GM20000 (cell line): Measurements from ENCODE around the gene CLPX.

Experiments
- DNase-seq: peaks from one replicate; pipeline ENCODE4 v3.0.0; 2012; ENCODE audit warnings: low spot score
- TF ChIP-seq, protein P1 (sequence below): IDR thresholded peaks from 2 replicates; pipeline ENCODE4 v1.5.1; 2012; ENCODE audit warnings: mild to moderate bottlenecking, control low read depth; ENCODE audit errors: extremely low read depth, missing control alignments

Gene CLPX

DNA sequence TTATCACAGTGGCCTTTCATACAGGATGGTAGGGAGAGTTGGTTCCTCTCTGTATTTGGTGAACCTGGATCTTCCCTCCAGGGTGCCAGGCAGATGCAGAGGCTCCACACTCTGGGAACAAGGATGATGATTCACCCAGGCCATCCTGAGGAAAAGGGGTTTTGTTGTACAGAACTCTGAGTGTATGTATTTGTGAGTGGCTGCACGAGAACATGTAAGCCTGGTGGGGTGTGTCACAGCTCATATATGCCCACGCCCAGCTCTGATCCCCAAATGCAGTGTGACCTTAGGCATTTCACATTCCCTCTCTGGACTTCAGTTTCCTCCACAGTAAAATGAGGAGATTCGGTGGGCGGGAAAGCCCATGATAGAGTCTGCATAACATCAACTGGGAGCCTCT lies 37.7 kb upstream of the CLPX start:
- TF ChIP-seq, protein P1, sequence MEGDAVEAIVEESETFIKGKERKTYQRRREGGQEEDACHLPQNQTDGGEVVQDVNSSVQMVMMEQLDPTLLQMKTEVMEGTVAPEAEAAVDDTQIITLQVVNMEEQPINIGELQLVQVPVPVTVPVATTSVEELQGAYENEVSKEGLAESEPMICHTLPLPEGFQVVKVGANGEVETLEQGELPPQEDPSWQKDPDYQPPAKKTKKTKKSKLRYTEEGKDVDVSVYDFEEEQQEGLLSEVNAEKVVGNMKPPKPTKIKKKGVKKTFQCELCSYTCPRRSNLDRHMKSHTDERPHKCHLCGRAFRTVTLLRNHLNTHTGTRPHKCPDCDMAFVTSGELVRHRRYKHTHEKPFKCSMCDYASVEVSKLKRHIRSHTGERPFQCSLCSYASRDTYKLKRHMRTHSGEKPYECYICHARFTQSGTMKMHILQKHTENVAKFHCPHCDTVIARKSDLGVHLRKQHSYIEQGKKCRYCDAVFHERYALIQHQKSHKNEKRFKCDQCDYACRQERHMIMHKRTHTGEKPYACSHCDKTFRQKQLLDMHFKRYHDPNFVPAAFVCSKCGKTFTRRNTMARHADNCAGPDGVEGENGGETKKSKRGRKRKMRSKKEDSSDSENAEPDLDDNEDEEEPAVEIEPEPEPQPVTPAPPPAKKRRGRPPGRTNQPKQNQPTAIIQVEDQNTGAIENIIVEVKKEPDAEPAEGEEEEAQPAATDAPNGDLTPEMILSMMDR, result no peak
- DNase-seq, result no peak

DNA sequence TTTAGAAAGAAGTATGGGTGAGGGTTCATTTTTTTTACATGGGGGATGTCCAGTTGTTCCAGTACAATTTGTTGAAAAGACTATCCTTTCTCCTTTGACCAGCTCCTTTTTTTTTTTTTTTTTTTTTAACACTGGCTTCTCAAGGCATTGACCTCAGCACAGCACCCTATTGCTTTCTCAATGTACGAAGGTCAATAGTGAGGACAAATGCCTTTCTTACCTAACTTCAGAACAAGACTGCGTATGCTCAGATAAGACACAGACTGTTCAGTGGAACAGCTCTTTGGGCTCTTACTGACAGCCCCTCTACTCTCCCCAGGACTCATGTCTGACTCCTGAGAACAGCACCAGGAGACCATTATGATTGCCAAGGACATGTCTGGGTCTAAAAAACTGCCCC lies 36.6 kb upstream of the CLPX start:
- TF ChIP-seq, protein P1, result no peak
- DNase-seq, result no peak

DNA sequence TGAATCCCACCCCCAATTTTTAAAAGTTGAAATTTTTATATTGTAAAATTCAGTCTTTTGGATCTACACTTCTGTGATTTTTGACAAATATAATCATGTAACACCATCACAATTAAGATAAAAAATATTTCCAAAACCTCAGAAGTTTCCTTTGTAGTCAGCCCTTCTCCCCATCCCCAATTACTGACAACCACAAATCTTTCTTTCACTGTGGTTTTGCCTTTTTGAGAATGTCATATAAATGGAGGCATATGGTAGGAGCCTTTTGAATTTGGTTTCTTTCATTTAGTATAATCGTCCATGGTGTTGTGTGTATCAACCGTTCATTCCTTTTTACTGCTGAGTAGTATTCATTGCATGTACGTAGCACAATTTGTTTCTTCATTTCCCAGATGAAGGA lies 34.0 kb upstream of the CLPX start:
- TF ChIP-seq, protein P1, result no peak
- DNase-seq, result no peak

DNA sequence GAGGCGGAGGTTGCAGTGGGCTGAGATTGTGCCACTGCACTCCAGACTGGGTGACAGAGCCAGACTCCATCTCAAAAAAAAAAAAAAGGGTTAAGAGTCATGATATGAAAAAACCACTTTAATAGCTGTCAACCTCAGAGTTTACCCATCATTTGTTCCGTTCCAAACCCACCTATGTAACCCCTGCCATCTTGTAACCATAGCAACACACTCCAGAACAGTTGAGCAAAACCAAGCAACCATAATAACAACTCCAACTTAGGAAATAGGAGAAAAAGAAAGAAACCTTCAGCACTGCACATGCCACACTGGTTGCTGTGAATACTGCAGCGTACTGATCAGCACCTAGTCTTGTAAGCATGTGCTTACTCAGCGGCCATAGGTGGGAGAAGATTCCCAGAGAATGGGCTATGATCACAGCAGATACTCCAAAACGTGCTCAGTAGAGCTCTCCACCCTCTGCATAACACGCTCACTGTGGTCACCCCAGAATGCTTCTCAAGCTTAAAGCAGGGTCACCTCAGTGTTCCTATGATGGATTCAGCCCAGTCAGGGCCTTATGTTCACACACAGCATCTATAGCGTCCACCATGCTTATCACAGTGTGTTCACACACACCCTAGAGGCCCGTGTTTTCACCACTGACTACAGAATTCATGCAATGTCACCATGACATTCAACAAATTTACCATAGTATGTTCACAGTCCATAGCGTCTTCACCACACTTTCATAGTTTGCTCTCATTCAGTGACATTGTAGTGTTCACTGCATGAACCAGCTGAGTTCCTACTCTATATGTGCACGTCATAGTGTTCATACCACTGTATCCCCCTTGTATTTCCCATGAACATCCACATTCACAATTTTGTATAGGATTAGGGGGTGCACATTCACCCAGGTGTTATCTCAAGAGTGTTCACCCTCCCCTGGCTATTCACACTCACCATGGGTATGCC lies 32.7 kb upstream of the CLPX start:
- TF ChIP-seq, protein P1, result no peak
- no peak for DNase-seq

DNA sequence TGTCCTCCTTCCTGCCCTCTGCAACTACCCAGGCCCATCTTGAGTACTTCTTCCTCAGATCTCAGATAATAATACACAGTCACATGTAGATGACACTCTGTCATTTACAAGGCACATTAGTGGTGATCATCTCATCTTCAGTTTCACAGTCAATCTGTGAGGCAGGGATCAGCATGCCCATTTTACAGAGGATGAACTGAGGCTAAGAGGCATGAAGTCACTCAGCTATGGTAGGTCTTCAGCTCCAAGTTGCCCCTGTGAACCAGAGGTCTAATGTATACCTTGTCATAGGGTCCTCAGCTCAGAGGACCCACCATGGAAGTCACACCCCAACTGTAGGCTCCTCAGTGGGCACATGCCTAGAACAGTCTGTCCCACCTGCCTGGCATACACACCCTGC lies 30.4 kb upstream of the CLPX start:
- DNase-seq, result no peak
- TF ChIP-seq, protein P1, result no peak

DNA sequence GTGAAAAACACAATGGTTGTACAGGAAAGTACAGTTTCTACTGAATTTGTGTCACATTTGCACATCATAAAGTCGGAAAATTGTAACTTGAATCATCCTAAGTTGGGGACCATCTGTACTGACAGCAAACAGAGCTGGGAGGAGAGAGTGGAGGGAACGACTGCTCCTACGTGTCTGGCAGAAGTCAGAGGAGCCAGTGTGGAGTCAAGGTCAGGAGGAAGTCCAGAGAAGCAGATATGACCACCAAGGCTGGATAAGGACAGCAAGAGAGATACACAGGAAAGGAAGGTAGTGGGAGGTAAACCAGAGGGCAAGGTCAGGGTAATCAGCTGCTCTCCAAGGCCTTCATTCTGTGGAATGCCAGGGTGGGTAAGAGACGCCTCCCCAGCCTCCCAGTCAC lies 28.9 kb upstream of the CLPX start:
- TF ChIP-seq, protein P1, result no peak
- DNase-seq, result no peak

DNA sequence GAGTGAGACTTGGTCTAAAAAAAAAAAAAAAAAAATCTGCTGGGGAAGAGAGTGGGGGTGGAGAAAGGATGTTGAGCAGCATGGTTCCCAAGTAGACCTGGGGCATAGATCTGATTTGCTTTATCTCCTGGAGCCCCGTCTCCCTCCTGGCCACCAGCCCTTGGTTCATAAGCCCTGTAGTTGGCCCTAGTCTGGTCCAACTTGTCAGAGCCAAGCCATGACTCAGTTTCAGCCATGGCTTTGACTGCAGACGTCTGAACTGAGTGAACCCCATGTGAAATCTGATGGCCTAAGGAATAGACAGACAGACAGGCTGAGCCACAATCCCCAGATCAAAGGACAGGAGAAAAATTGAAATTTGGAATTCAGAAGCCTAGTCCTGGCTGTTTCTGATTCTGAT lies 28.1 kb upstream of the CLPX start:
- TF ChIP-seq, protein P1, result no peak
- no peak for DNase-seq
